Activated effector memory CD4-positive, alpha-beta T cell treated with anti-CD3 and anti-CD28 coated beads, Interleukin-2, amount 50 U/mL, for 16 hours (primary cell): ENCODE measurements around the gene FRMD1.
"Not testable (repeated sequence)": the region's sequence is repeated elsewhere in the genome, so short reads cannot be mapped to it uniquely, and the experiment has no call there.

Experiments
- DNase-seq: peaks from one replicate; pipeline ENCODE4 v3.0.0-alpha.2; 2020

Gene FRMD1

DNA sequence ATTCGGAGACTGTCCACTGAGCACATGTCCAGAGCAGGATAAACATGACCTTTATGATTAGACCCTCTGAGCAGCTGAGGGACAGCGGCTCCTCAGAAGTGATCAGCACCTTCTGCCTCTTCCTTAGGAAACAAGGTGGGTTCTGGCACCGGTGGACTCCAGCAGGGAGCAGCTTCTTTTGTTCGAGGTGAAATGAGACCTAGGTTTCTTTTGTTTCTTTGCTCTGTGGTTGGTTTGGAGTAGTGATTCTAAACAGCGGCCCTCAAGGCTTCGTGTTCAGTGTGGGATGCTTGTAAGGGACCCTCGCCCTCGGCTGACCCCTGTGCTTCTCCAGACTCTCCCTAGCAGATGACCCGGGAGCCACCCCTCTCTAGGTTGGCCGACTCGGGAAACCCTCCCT is 14.6 kb upstream of the FRMD1 start:
- DNase-seq: no peak

DNA sequence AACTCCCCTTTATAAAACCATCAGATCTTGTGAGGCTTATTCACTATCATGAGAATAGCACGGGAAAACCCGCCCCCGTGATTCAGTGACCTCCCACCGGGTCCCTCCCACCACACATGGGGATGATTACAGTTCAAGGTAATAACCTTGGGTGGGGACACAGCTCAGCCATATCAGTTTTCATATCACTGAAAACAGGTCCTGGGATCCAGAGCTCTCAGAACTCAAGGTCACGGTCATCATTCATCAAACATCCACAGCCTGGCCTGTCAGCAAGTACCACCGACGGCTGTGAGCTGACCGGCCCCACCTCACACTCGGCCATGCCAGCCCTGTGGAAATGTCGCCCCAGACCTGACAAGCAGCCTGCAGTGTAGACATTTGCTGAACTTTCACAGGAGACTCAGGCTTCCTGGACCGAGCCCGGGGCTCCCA is 14.1 kb upstream of the FRMD1 start:
- no peak for DNase-seq

DNA sequence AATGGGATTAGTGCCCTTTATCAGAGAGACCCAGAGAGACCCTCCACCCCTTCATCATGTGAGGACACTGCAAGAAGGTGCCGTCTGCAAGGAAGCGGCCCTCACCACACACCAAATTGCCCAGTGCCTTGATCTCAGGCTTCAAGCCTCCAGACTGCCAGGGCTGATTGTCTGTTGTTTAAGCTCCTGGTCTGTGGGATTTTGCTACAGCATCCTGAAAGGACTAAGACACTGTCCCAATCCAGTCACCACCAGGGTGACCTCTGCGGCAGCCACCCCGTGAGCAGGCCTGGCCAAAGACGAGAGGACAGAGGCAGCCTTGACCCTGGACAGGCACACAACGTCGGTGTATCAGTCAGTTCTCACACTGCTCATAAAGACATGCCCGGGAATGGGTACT is 13.5 kb upstream of the FRMD1 start:
- no peak for DNase-seq

DNA sequence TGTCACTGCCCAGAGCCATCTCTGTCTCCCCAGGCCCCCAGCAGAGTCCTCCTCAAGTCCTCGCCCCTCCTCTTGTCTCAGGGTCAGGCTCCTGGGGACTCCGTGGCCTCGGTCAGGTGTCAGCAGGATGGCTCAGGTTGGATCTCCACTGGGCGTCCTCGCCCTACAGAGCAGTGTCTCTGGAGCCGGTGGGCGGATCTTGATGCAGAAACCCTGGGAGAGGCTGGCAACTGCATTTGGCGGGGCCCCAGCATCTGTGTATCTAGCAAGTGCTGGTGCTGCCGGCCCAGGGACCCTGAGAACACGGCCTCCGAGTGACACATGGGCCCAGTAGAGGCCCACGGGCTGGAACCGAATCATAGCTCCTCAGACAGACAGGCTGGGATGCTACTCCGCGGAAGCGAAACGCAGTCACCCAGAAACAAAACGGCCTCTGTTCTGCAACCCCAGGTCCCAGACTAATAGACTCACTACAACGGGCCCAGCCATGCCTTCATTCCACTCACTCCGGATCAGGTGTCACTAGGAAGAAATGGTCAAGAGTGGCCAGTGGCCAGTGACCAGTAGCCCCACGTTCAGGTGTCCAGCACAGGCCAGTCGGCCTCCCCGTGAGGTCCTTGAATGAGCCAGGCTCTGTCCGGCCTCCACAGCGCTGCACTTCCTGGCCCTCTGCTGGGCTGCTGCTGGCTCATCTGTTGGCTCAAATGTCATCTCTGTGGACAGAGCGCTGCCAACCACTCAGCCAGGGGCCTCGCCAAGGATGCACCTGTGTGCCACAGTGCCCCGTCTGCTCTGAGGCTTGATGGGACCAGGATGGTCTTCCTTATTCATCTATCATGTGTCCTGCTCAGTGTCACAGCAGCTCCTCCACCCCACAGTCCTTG is 12.6 kb upstream of the FRMD1 start:
- DNase-seq: no peak

DNA sequence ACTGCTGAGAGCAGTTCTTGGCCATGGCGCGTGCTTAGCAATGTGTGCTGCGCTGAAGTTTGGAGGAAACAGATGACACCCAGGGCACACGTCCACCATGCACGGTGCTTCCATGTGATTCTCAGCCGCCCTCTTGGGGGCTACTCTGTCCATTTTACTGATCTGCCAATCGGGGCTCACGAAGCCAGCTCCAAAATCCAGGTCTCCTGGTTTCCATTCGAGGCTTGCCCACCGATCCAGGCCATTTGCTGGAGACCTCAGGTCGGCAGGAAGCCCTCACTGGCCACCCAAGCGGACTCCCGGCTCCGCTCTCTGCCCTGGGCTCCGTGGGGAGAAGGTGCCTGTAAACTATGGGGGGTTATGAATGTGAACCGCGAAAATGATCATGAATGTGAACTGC is 11.7 kb upstream of the FRMD1 start:
- DNase-seq: no peak

DNA sequence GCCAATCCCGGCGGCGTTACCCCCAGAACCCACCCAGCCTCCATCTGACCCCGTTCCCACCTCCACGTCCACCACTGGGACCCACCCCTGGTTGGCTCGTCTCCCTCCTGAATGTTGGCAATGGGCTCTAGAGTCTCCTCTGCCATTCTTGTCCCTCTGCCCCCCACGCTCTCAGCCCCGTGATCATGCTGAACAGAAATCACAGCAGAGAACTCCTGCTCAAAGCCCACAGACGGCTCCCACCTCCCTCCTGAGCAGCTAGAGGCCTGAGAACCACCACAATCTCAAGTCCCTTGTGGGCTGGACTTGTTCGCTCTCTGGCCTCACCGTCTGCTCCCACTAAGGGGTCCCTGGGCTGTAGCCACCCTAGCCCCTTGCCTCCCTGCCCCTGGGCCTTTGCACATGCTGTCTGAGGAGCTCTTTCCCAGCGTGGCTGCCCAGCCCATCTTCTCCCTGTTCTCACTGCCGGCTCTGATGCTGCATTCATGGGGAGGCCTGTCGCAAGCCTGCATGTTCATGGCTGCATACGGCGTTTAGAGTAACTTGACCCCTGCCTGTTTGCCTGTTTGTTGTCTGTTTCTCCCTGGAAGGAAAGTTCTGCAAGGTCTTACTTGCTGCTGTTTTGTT is 11.2 kb upstream of the FRMD1 start:
- DNase-seq: no peak

DNA sequence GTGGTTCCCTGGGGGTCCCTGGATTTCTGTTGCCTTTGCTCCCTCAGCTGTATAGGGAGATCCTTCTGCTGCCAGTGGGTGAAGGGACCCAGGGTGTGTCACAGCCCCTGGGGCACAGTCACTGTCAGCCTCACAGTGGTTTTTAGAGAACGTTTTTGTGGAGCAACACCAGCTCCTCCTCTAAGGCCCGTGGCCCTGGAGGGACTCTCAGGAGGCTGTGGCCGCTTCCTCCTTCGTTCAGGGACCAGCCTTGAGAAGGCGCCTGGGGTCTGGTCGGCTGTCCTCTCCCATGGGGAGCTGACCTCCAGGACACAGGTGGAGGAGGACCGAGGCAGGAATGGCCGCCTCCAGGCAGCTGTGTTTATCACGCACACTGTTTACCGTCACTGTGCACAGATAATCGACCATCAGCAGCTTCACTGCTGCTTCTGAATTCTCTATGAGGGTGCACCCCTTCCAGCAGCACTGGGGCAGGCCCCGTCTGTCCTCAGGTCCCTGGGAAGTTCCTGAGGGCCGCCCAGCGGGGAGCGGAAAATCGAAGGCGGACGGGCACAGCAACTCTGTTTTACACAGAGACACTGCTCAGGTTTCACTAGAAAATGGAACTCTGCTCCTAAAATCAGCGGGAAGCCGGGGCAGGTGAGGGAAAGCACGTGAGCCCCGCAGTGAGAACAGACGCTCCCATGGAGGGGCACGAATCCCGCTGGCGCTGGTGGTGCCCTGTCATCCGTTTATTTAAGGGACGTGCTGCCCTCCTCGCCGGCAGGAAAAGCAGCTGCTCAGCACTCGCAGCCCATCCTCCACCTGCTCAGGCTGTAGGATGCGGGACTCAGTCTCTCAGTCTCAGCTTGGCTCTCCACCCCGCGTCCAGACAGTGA is 10.4 kb upstream of the FRMD1 start:
- DNase-seq: no peak

DNA sequence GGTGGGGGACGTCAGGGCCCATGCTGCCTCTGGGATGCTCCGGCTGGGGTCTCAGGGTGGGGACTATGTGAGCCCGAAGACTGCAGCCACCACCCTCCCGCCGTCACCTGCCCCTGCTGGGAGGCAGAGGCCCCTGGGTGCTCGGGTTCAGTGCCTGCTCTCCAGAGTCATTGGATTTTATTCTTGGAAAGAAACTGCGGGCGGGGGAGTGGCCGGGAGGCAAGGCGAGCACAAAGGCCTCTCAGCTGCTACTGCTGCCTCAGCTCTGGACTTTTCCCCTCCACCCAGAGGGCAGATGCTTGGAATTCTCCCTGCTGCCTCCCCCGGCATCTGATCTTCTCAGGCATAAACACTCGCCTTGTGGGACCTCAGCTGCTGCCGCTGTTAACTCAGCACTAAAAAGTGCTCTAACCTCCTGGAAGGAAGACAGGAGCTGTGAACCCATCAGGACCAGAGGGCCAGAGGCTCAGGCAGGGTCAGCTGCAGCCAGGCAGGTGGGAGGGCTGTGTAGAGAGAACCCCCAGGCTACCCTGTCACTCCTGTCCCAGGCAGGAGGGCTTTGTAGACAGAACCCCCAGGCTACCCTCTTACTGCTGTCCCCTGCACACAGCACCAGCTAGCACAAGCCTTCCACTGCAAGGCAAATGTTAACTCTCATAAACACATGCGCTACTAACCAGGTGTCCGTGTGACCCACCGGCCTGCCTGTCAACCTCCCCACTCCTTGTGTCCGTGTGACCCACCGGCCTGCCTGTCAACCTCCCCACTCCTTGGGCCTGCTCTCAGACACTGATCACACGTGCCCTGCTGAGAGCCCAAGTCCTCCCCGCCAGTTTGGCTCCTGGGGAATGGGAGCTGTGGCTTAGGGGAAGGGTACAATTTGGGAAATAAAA is 9.4 kb upstream of the FRMD1 start:
- no peak for DNase-seq

DNA sequence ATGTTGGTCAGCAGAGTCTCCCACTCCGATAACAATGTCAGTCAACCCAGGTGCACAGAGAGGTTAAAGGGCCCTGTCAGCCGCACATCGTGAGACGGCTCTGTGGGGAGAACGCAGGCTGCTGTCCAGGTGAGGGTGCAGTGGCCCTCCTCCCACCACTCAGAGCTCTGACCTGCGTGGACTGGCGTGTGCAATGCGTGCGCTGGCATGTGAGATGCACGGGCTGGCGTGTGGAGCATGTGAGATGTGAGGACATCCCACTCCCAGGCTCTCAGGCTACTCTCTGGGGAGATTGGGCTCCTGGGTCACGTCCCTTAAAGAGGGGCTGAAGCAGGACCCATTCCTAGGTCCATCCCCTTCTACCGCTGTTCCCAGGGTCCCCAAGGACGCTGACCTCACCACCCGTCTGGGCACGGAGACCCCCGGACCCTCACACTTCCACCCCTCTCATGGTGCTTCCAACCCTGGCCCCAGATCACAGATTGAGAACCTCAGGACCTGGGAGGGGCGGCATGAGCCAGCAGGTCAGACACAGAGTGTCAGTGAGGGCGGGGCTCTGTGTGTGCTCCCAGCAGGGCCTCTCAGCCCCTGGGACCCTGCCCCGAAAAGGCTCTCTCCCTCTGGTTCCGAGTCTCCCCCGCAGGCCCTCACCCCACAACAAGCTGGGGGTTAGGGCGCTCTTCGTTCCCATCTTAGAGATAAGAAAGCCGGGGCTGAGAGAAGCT is 8.6 kb upstream of the FRMD1 start:
- DNase-seq: no peak

DNA sequence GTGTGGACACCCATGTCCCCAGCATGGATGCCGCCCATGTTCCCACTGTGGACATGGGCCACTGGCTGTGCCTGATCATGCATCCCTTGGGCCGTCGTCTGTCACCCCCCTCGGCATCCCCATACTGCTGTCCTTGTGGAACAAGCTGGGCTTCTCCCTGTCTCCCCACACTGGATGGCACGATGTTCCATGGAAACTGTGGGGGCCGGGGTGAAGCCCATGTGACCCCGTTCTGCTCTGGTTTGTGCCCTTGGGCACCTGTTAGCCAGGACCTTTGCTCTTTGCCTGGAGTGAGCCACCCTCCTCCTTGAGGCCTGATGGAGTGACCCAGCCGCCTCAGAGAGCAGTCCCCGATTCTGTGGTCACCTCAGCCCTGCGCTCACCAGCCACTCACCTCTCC is 7.6 kb upstream of the FRMD1 start:
- DNase-seq: no peak

DNA sequence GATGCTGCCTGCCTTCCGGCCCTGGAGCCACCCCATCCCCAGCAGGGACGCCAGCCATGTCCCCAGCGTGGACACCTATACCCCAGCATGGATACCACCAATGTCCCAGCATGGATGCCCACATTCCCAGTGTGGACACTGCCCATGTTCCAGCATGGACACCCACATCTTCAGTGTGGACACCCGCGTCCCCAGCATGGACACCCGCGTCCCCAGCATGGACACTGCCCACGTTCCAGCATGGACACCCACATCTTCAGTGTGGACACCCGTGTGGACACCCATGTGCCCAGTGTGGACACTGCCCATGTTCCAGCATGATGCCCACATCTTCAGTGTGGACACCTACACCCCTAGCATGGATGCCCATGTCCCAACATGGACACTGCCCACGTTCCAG is 7.1 kb upstream of the FRMD1 start:
- DNase-seq: no peak

DNA sequence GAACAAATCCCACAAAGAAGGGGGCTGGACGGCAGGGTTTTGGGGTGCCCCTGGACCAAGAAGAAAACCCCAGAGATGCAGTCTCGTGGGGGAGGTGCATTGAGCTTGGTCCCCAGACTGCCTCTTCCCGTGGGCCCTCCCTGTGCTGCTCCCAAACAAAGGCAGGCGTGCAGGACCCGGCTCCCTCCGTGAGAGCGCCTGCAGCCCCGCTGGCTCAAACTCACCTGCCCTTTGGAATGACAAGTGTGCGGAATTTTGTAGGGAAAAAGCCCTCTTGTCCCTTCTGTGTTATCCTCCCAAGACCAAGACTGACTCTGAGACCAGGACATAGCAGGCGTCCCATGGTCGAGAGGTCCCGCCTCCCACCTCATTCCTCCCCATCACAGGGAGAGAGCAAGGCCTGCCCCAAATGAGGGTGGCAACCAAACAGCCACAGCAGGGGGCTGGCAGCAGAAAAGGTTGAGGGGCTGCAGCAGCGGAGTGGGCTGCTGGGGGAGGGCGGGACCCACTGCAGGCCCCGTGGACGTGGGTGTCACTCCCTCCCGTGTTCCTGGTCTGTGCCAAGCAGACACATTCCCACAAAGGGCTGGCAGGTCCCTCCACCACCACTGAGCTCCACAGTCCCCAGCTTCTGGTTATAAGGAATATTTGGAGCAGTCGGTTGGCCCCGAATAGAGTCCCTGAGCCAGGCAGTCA is 5.6 kb upstream of the FRMD1 start:
- DNase-seq: no peak

DNA sequence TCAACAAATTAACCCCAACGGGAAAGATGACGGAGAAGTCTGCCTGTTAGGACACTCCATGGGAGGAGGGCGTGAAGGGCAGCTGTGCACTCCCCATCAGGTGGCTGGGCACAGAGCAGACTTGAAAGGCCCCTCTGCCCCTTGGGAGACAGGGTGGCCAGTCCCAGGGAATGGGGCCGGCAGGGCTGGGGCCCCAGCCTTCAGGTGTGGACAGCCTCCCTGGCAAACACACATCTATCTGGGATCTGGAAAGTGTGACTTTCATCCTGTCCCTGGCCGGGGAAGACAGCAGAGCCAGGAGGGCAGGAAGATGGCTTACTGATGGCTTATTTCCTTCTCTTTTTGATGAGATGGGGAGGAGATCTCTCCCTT is 4.5 kb upstream of the FRMD1 start:
- no peak for DNase-seq

DNA sequence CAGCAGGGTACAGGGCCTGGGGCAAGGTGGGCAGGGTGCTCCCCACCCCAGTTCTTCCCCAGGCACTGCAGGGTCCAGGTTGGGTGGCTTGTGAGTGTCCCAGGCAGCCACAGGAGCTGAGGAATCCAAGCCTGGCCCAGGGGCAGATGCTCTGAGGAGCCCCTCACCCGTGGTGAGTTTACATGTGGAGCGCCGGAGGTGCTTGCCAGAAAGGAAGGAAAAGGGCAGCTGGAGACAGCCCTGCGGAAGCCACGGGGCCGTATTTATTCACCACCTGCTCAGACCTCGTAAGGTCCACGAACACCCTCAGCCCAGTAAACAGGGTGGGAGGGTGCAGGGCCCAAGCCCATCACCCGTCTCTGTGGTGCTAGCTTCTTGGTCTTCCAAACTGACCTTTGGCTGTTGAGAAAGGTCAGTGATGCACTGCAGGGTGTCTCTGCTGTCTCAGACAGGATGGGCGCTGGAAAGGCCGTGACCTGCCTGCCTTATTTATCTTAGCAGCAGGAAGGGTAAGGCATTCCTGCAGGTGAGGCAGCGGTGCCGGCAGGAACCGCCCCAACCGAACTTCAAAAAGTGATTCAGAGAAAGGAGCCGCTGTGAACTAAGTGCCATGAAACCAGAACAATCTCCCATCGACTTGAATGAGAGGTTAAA is 4.0 kb upstream of the FRMD1 start:
- DNase-seq: no peak

DNA sequence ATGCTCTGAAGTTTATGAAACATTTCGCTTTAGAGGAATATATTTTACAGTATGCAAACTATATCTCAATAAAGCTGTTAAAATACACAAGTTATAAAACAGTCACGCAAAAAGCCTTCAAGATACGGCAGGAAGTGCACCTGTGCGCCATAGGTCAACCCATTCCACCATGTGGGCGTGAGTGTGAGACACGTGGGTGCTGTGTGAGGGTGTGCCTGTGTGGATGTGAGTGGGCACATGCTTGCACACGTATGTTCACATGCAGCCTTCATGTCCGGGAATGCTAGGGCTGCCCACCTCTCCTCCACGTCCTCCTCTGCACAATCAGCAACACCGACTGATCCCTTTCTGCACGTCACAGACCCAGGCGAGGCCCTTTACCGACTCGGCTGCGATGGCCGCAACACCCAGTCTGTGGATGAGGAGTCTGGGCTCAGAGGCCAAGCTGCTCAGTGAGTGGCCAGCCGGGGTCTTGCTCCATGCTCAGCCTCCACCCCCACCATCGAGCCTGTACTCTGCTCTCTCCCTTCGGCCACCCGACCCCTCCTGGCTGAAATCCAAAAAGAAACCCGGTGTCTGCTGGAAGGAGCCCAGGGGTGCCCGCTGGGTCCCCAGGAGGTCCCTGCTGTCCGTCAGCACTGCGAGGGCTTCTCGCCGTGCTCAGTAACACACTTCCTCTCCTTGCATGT is 3.0 kb upstream of the FRMD1 start:
- no peak for DNase-seq

DNA sequence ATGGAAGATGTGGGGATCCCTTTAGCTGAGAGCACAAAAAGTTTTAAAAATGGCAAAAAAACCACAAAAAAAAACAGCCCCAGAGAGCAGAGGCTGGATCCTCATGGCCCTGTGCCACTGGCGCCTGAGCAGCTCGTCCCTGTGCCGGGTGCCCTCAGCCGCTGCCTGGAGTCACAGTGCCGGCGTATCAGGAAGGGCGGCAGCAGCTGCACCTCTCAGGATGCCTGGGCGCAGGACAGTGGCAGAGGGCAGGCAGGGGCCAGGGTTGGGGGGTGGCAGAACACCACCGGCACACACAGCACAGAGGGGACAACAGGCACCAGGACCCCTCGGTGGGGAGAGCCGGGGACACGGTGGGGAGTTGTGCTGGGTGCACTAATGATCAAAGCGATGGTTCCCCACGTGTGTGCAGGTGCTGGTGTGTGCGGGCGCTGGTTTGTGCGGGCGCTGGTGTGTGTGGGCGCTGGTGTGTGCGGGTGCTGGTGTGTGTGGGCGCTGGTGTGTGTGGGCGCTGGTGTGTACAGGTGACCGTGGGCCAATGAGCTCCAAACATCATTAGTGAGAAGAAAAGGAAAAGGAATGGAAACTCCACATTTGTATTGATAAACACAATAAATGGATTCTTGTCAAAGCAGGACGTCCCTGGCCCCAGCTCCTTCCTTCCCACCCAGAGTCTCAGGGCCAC is 1.5 kb upstream of the FRMD1 start:
- no peak for DNase-seq

DNA sequence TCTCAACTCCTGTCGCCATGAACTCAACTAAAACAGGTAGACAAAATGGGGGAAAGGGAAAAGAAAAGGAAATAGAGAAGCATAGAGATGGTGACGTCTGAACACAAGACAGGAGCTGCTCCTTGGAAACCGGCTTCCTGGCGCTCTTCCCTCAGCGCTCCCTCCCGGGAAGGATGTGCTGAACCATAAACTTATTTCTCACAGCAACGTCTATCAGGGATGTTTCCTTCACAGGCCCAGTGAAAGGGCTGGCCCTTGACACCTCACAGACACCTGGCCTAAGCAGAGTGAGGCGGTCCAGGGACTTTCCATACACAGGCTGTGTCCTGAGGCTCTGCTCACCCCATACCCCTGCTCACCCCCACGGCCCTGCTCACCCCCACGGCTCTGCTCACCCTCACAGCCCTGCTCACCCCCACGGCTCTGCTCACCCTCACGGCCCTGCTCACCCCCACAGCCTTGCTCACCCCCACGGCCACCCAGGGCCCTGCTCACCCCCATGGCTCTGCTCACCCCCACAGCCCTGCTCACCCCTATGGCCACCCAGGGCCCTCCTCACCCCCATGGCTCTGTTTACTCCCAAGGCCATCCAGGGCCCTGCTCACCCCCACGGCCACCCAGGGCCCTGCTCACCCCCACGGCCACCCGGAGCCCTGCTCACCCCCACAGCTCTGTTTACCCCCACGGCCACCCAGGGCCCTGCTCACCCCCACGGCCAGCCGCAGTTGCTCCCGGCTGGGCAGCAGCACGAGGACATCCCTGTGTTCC is 653 bp downstream of the FRMD1 start:
- no peak for DNase-seq

DNA sequence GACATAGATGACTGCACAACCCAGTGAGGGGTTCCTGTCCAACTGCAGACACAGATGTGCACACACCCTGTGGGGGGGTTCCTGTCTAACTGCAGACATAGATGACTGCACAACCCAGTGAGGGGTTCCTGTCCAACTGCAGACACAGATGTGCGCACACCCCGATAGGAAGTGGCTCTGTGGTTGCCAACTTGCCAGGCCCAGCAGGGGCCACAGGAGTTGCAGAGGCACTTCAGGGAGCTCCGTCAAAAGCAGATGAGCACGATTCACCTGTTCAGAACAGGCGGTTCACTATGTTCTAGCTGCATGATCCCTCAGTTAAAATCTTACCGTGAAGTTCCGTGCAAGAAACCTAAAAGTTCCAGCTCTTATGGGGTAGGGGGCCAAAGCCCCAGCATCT is 1.6 kb downstream of the FRMD1 start:
- DNase-seq: not testable (repeated sequence)

DNA sequence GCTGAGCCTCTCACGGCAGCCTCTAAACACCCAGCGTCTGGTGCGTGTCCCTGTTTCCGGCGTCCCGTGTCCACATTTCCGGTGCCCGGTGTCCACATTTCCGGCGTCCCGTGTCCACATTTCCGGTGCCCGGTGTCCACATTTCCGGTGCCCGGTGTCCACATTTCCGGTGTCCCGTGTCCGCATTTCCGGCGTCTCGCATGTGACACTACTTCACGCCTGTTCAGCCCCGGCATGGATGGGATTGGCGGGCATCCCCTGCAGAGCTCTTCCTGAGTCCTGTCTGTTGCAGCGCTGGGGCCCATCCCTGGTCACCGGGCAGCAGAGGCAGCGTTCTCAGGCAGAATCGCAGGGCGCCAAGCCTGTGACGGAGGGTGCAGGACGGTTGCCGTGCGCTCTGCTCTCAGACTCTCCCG is 3.2 kb downstream of the FRMD1 start:
- DNase-seq: no peak
